GM12878 (cell line): ENCODE measurements around the gene HIVEP3.

Source experiments
- ASH2L ChIP-seq: fragments of 300-600, 200-600 bp; sonication (generic); IDR thresholded peaks from 2 replicates; pipeline ENCODE4 v1.6.1; 2017; ENCODE audit warnings: low read depth, mild to moderate bottlenecking, borderline replicate concordance
- CTCF ChIP-seq, 3 experiments: IDR thresholded peaks in 2 of 3; conservative IDR thresholded peaks in 1 of 3; 2 replicates each; pipeline ENCODE4 v1.5.1; 2011; ENCODE audit warnings: low read depth in 3 of 3, low read length in 3 of 3, mild to moderate bottlenecking in 3 of 3, control low read depth in 2 of 3, moderate library complexity in 2 of 3, inconsistent platforms in 1 of 3, mixed read lengths in 1 of 3; ENCODE audit not compliant: control insufficient read depth in 2 of 3, insufficient read depth in 1 of 3; ENCODE audit errors: extremely low read depth in 1 of 3
- FOXM1 ChIP-seq: IDR thresholded peaks from 2 replicates; pipeline ENCODE4 v1.6.1; 2012; ENCODE audit warnings: low read depth, mild to moderate bottlenecking, inconsistent platforms, low read length, moderate library complexity
- RBBP5 ChIP-seq: fragments of 200-600 bp; sonication (generic); conservative IDR thresholded peaks from 2 replicates; pipeline ENCODE4 v1.6.1; 2016
- ZSCAN29 ChIP-seq: fragments of 450-650 bp; IDR thresholded peaks from 2 replicates; pipeline ENCODE4 v1.6.1; 2017; ENCODE audit warnings: mild to moderate bottlenecking, moderate library complexity
- TF ChIP-seq, protein P1 (sequence below): fragments of 150-350 bp; IDR thresholded peaks from 2 replicates; pipeline ENCODE4 v1.6.1; 2016; ENCODE audit warnings: low read depth, low read length
- TF ChIP-seq, protein P2 (sequence below): IDR thresholded peaks from 2 replicates; pipeline ENCODE4 v1.6.1; 2011; ENCODE audit warnings: borderline replicate concordance, low read depth, mild to moderate bottlenecking, moderate library complexity, low read length; ENCODE audit not compliant: insufficient read depth, poor library complexity, severe bottlenecking
- TF ChIP-seq, protein P3 (sequence below): fragments of 450-650 bp; IDR thresholded peaks from 2 replicates; pipeline ENCODE4 v1.6.1; 2017; ENCODE audit warnings: mild to moderate bottlenecking, moderate library complexity

DNA sequence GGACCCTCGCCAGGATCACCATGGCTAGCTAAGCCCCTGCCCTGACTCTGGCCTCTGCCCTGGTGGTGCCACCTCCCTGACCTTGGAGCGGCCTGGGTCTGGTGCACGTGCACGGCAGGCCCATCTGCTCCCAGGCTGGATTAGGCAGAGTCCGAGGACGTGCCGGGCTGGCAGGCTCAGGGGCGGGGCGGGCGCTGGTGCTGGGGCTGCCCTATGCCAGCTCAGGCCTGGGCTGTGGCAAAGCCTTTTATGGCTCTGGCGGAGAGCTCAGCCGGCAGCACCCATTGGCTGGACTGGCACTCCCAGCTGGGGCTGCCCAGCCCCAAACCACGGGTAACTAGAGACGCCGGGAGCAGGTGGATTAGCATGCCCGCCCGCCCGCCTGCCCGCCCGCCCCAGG, 417.1 kb downstream of the HIVEP3 start:
- TF ChIP-seq CTCF (IDR thresholded peaks at IDR 0.05 in 2 of 3, conservative IDR thresholded peaks at IDR 0.05 in 1 of 3; ENCODE audit: control insufficient read depth in 2 of 3, extremely low read depth in 1 of 3, insufficient read depth in 1 of 3, low read depth in 3 of 3, low read length in 3 of 3): no peak
- TF ChIP-seq FOXM1: no peak
- no peak for TF ChIP-seq ZSCAN29
- no peak for TF ChIP-seq ASH2L
- TF ChIP-seq, protein P1, sequence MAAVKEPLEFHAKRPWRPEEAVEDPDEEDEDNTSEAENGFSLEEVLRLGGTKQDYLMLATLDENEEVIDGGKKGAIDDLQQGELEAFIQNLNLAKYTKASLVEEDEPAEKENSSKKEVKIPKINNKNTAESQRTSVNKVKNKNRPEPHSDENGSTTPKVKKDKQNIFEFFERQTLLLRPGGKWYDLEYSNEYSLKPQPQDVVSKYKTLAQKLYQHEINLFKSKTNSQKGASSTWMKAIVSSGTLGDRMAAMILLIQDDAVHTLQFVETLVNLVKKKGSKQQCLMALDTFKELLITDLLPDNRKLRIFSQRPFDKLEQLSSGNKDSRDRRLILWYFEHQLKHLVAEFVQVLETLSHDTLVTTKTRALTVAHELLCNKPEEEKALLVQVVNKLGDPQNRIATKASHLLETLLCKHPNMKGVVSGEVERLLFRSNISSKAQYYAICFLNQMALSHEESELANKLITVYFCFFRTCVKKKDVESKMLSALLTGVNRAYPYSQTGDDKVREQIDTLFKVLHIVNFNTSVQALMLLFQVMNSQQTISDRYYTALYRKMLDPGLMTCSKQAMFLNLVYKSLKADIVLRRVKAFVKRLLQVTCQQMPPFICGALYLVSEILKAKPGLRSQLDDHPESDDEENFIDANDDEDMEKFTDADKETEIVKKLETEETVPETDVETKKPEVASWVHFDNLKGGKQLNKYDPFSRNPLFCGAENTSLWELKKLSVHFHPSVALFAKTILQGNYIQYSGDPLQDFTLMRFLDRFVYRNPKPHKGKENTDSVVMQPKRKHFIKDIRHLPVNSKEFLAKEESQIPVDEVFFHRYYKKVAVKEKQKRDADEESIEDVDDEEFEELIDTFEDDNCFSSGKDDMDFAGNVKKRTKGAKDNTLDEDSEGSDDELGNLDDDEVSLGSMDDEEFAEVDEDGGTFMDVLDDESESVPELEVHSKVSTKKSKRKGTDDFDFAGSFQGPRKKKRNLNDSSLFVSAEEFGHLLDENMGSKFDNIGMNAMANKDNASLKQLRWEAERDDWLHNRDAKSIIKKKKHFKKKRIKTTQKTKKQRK: no peak
- TF ChIP-seq, protein P2, sequence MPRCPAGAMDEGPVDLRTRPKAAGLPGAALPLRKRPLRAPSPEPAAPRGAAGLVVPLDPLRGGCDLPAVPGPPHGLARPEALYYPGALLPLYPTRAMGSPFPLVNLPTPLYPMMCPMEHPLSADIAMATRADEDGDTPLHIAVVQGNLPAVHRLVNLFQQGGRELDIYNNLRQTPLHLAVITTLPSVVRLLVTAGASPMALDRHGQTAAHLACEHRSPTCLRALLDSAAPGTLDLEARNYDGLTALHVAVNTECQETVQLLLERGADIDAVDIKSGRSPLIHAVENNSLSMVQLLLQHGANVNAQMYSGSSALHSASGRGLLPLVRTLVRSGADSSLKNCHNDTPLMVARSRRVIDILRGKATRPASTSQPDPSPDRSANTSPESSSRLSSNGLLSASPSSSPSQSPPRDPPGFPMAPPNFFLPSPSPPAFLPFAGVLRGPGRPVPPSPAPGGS: no peak
- TF ChIP-seq RBBP5: no peak
- TF ChIP-seq, protein P3, sequence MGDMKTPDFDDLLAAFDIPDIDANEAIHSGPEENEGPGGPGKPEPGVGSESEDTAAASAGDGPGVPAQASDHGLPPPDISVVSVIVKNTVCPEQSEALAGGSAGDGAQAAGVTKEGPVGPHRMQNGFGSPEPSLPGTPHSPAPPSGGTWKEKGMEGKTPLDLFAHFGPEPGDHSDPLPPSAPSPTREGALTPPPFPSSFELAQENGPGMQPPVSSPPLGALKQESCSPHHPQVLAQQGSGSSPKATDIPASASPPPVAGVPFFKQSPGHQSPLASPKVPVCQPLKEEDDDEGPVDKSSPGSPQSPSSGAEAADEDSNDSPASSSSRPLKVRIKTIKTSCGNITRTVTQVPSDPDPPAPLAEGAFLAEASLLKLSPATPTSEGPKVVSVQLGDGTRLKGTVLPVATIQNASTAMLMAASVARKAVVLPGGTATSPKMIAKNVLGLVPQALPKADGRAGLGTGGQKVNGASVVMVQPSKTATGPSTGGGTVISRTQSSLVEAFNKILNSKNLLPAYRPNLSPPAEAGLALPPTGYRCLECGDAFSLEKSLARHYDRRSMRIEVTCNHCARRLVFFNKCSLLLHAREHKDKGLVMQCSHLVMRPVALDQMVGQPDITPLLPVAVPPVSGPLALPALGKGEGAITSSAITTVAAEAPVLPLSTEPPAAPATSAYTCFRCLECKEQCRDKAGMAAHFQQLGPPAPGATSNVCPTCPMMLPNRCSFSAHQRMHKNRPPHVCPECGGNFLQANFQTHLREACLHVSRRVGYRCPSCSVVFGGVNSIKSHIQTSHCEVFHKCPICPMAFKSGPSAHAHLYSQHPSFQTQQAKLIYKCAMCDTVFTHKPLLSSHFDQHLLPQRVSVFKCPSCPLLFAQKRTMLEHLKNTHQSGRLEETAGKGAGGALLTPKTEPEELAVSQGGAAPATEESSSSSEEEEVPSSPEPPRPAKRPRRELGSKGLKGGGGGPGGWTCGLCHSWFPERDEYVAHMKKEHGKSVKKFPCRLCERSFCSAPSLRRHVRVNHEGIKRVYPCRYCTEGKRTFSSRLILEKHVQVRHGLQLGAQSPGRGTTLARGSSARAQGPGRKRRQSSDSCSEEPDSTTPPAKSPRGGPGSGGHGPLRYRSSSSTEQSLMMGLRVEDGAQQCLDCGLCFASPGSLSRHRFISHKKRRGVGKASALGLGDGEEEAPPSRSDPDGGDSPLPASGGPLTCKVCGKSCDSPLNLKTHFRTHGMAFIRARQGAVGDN: no peak
